Lung (tissue), 12 donors: ENCODE data around the gene MOB1A. TPM values are rescaled to one million over a fixed set of nuclear protein-coding genes. Genes with fewer than 3 reads are reported as not detected.

Experiments used
- ATAC-seq: fragments of 200-7000 bp; cut with Tn5 transposase; one replicate; pipeline ENCODE4 v1.9.1; 2020; ENCODE audit warnings: moderate number of reproducible peaks; ENCODE audit not compliant: insufficient read depth, low FRiP score
- DNase-seq, 3 donors: peaks; one replicate each; pipeline ENCODE4 v3.0.0-alpha.2; 2013 to 2017
- H3K27ac ChIP-seq, 2 donors: one replicate each; pipeline ENCODE4 v1.5.1; 2013; ENCODE audit warnings: mild to moderate bottlenecking in 2 of 2, moderate library complexity in 2 of 2, control low read depth in 1 of 2, inconsistent platforms in 1 of 2, low read depth in 1 of 2, low read length in 1 of 2
- H3K27me3 ChIP-seq, 3 donors: one replicate each; pipeline ENCODE4 v1.5.1; 2013; ENCODE audit warnings: low read length in 2 of 3; ENCODE audit not compliant: control insufficient read depth in 3 of 3, insufficient read depth in 3 of 3
- H3K36me3 ChIP-seq, 4 donors: one replicate each; pipeline ENCODE4 v1.5.1; 2013; ENCODE audit warnings: low read length in 4 of 4, mild to moderate bottlenecking in 1 of 4, moderate library complexity in 1 of 4; ENCODE audit not compliant: control insufficient read depth in 4 of 4, insufficient read depth in 4 of 4
- H3K4me1 ChIP-seq, 5 donors: one replicate each; pipeline ENCODE4 v1.5.1; 2013; ENCODE audit warnings: low read length in 5 of 5, mild to moderate bottlenecking in 2 of 5, moderate library complexity in 1 of 5; ENCODE audit not compliant: control insufficient read depth in 5 of 5, insufficient read depth in 5 of 5
- H3K4me3 ChIP-seq: one replicate; pipeline ENCODE4 v1.5.1; 2013; ENCODE audit warnings: mild to moderate bottlenecking, control low read depth, moderate library complexity
- H3K9ac ChIP-seq, 2 donors: one replicate each; pipeline ENCODE4 v1.5.1; 2013; ENCODE audit warnings: low read length in 2 of 2, control low read depth in 1 of 2; ENCODE audit not compliant: insufficient read depth in 1 of 2
- H3K9me3 ChIP-seq, 4 donors: one replicate each; pipeline ENCODE4 v1.5.1; 2013; ENCODE audit warnings: low read length in 3 of 4, mild to moderate bottlenecking in 1 of 4, moderate library complexity in 1 of 4; ENCODE audit not compliant: control insufficient read depth in 4 of 4, insufficient read depth in 3 of 4
- CTCF ChIP-seq: IDR thresholded peaks from 2 replicates; pipeline ENCODE4 v1.5.1; 2012; ENCODE audit warnings: mild to moderate bottlenecking; ENCODE audit errors: control extremely low read depth, extremely low read depth
- WGBS, 2 donors: extraction: QIAGEN DNeasy Blood & Tissue Kit; methylation state at CpG; one replicate each; pipeline ENCODE4 v1.1.7; 2013; 5-methylcytosine and 5-hydroxymethylcytosine counted together
- polyA plus RNA-seq, 2 donors: library from polyadenylated mRNA; stranded (reverse); fragments of 200-250 nt; gene quantifications; one replicate each; pipeline ENCODE4 v1.2.1, GENCODE V29; 2013
- total RNA-seq, 2 donors: library from RNA; depleted of rRNA in 1 of 2; stranded (reverse); fragments of >200 nt in 1 of 2; gene quantifications; one replicate each; pipeline ENCODE4 v1.2.1, GENCODE V29; 2014 to 2021
- donor health status: control.
- donor health status: control.
- donor health status: Bipolar disorder and iron deficiency.
- donor health status: healthy.
- donor health status: DM: yes; HTN: yes; CAD: no.

The MOB1A gene
- total and polyA plus RNA-seq, 4 donors, result 33.4 to 117 (median 81.1) TPM

DNA sequence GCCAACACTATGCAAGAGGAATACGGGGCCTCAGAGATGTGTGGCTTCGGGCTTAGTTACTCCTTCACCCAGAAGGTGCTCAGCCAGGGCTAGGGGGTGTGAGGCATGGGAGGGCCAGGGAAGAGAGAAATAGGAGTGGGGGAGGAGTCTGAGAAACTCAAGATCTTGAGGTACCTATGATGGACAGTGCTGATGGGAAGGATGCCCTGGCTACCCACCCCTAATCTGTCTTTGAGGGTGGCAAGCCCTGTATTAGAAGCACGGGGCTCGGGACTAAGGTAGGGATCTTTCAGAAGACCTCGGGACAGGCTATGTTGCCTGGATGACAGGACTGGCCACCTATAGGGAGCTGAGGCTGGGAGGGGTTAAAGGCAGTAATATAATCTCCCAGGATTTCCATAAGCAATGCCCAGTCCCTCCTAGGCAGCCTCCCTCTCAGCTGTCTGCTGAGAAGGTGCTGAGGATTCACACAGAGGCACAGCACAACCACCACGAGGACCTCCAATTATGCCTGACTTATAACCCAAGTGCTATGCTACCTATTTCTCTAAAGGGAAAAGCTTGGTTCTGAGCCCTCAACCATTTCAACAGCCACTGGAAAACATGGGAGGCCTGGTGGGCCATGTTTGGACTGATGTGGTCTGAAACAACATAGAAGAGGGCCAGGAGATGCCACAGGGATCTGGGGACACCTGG, 43.1 kb upstream of the MOB1A start:
- Histone ChIP-seq H3K4me3 (no peak overlapping the region), H3K4me1 (peaks cover 0 to 3% (median 0%) of the 10 kb centered on the region in 5 donors), H3K27me3 (no peaks in the 10 kb centered on the region), H3K27ac (no peak overlapping the region), H3K9ac (no peak overlapping the region), H3K36me3 (peaks cover 0 to 7% (median 4%) of the 10 kb centered on the region in 4 donors), H3K9me3 (no peaks in the 10 kb centered on the region)
- TF ChIP-seq CTCF, result no peak
- DNase-seq, result no peak
- no peak for ATAC-seq
- 95 to 96% methylated on average over 6 of the region's 6 CpGs for WGBS, 2 donors

- H3K4me3 ChIP-seq, result no peak overlapping the region
- H3K36me3 ChIP-seq, result peaks cover 0 to 12% (median 5%) of the 10 kb centered on the region in 4 donors
- H3K4me1 ChIP-seq, result peaks cover 0 to 2% (median 0%) of the 10 kb centered on the region in 5 donors
- no peak for ATAC-seq
- H3K27ac ChIP-seq, result no peak overlapping the region
- no peak for TF ChIP-seq CTCF
- WGBS, 2 donors, result 95 to 97% methylated on average over 6 of the region's 6 CpGs
- H3K9me3 ChIP-seq, result no peaks in the 10 kb centered on the region
- no peak for DNase-seq
- H3K9ac ChIP-seq, result no peak overlapping the region
- H3K27me3 ChIP-seq, result no peaks in the 10 kb centered on the region
These were observed 42.4 kb upstream of the MOB1A start for GRCh38 chr2:74221091-74221490.

DNA sequence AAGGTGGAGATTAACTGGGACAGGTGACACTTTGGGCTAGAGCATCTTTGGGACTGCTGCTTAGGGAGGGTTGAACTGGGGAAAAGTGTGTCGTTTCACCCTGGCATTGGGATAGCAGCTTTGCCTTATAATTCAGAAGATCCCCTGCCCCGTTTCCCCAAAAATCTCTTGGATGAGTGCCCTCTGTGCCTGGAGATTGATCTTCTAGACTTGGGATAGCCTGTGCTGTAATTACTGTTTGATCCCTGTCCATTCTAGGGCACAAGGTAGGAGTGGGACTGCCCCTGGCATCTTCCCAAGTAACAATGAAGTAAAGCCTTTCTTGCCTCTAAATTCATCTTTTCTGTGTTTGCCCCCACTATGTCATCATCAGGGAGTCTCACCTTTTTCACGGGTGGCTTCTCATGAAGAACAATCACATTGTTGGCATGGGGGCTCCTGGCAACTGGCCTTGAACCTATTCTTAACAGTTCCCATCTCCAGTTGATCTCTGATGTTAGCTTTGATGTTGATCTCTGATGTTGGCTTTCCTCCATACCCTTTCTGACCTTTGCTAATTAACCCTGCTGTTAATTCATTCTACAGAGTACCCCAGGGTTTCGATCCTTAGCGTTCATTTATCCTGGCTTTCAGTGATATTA, 41.3 kb upstream of the MOB1A start:
- no peak overlapping the region for H3K4me3 ChIP-seq
- no peaks in the 10 kb centered on the region for H3K27me3 ChIP-seq
- H3K9me3 ChIP-seq, result no peaks in the 10 kb centered on the region
- no peak for TF ChIP-seq CTCF
- DNase-seq (no peak), ATAC-seq (no peak)
- H3K36me3 ChIP-seq, result peaks cover 0 to 15% (median 6%) of the 10 kb centered on the region in 4 donors
- no peak overlapping the region for H3K9ac ChIP-seq
- no peaks in the 10 kb centered on the region for H3K4me1 ChIP-seq
- WGBS, 2 donors, result 91 to 98% methylated on average over 5 of the region's 5 CpGs
- H3K27ac ChIP-seq, result no peak overlapping the region
